Right cardiac atrium (tissue), 5 donors: ENCODE data around the gene ALDH3A2. TPM values are rescaled to one million over a fixed set of nuclear protein-coding genes. Genes with fewer than 3 reads are reported as not detected.

Experiments used
- ATAC-seq, 2 donors: fragments of 200-7000 bp; cut with Tn5 transposase; one replicate each; pipeline versions ENCODE4 v1.8.0 to v1.9.1; 2020; ENCODE audit warnings: moderate library complexity in 2 of 2, mild to moderate bottlenecking in 1 of 2
- DNase-seq, 3 donors: peaks; one replicate each; pipeline ENCODE4 v3.0.0-alpha.2; 2020
- H3K27ac ChIP-seq: one replicate; pipeline ENCODE4 v1.5.1; 2013; ENCODE audit warnings: mild to moderate bottlenecking, low read length, control low read depth, moderate library complexity
- H3K27me3 ChIP-seq: one replicate; pipeline ENCODE4 v1.6.1; 2013; ENCODE audit not compliant: control insufficient read depth, insufficient read depth
- H3K4me1 ChIP-seq: one replicate; pipeline ENCODE4 v1.6.1; 2013; ENCODE audit warnings: low read length; ENCODE audit not compliant: control insufficient read depth, insufficient read depth
- H3K4me3 ChIP-seq: one replicate; pipeline ENCODE4 v1.5.1; 2013; ENCODE audit warnings: low read length, control low read depth
- H3K9me3 ChIP-seq: one replicate; pipeline ENCODE4 v1.6.1; 2013; ENCODE audit warnings: low read length; ENCODE audit not compliant: control insufficient read depth
- WGBS: extraction: QIAGEN DNeasy Blood & Tissue Kit; methylation state at CpG from one replicate; pipeline ENCODE4 v1.1.7; 2013; 5-methylcytosine and 5-hydroxymethylcytosine counted together
- intact Hi-C, 4 donors: fragments of 100-400 bp; cut with DNase I; formaldehyde crosslinking; loops; one replicate each; pipeline versions ENCODE4 v1.11.0 to v1.14.0; 2022 to 2023
- polyA plus RNA-seq: library from polyadenylated mRNA; stranded (reverse); fragments of 200-250 nt; gene quantifications from one replicate; pipeline ENCODE4 v1.2.3, GENCODE V29; 2013
- total RNA-seq, 4 donors: library from RNA; stranded (reverse); fragmentation: NEBNext Ultra II Directional; extraction: Animal tissue kit (Norgen Biotek cat#: 25700); gene quantifications; one replicate each; pipeline ENCODE4 v1.2.1, GENCODE V29; 2021
- donor health status: healthy with polysubstance abuse.
- donor health status: DM: no; HTN: yes; CAD: no.
- donor health status: DM: no; HTN: no; CAD: no.
- donor health status: DM: no; HTN: yes; CAD: no; lungs with severe emphysema.
- donor health status: DM: yes; HTN: yes; CAD: no.

ALDH3A2 gene
- total and polyA plus RNA-seq, 5 donors = 24.4 to 51.9 (median 38.3) TPM

DNA sequence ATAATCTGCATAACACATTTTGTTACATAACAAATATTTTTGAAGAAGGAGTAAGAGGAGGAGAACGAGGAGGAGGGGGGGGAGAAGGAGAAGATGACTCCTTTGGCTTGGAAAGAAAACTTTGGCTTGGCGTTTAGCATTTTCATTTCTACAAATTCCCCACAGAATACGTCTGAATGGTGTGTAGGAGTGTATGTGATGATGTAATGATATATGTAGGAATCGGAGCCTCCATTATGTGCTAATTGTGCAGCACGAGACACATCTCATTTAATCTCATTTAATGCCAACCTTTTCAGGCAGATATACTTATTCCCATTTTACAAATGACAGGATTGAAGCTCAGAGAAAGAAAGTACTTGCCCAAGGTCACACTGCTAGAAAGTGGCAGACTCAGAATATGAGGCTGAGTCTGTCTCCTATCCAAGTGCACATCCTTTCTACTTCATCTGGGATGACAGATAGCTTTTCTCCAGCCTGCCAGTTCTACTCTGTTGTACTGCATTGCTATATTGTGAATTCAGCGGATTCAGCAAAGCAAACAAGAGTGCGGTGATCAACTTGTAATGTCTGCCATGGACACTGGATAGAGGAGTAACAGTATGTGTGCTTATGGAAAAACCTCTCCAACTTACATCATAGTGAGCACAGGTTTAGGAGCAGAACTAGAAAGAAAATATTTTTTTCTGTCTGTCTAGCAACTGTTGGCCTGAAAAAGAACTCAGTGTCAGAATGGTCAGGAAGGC, 78.3 kb downstream of the ALDH3A2 start:
- no peaks in the 10 kb centered on the region for H3K9me3 ChIP-seq
- 66% methylated on average over 7 of the region's 7 CpGs for WGBS
- no peak for ATAC-seq
- no peaks in the 10 kb centered on the region for H3K27me3 ChIP-seq
- no peak for DNase-seq
- H3K4me3 ChIP-seq = no peak overlapping the region
- peak overlapping the region; percentile 94 for H3K27ac ChIP-seq
- H3K4me1 ChIP-seq = peaks cover 8% of the 10 kb centered on the region
- intact Hi-C loops = no loop called here

Other genes with a start within 250 kb of the ALDH3A2 start
- 1 to 10 TPM; 2.5 to 6.3 (median 4.4) TPM for gene RNF112, start 237.5 kb upstream of the ALDH3A2 start, total RNA-seq
- gene RNF112, start 237.5 kb upstream of the ALDH3A2 start, polyA plus RNA-seq = 3.3 TPM
- gene SLC47A1, start 114.9 kb upstream of the ALDH3A2 start, total RNA-seq = 1 to 10 TPM; 1.6 to 2.5 (median 2.1) TPM
- gene SLC47A1, start 114.9 kb upstream of the ALDH3A2 start, polyA plus RNA-seq = 0.77 TPM
- gene SLC47A2, start 67.8 kb downstream of the ALDH3A2 start, total RNA-seq = not detected
- gene SLC47A2, start 67.8 kb downstream of the ALDH3A2 start, polyA plus RNA-seq = not detected
- under 1 TPM; 0.20 to 0.50 (median 0.23) TPM for gene ALDH3A1, start 99.5 kb downstream of the ALDH3A2 start, total RNA-seq
- gene ALDH3A1, start 99.5 kb downstream of the ALDH3A2 start, polyA plus RNA-seq = 0.09 TPM
- gene ULK2, start 219.2 kb downstream of the ALDH3A2 start, total RNA-seq = 10 to 100 TPM; 13.8 to 16.9 (median 15.8) TPM
- gene ULK2, start 219.2 kb downstream of the ALDH3A2 start, polyA plus RNA-seq = 5.8 TPM